HEK293 (cell line): ENCODE results near the gene SST.

Experiments used
- CTCF ChIA-PET: fragments of 350-600 bp; formaldehyde crosslinking; extraction: SDS; loops from one replicate; lab custom pipeline; 2021; ENCODE audit warnings: antibody characterized with exemption; lab: Yijun Ruan, JAX
- POLR2A ChIA-PET: fragments of 300-600 bp; formaldehyde crosslinking; extraction: SDS; loops from one replicate; lab custom pipeline; 2020; ENCODE audit warnings: antibody characterized with exemption, inconsistent platforms; lab: Yijun Ruan, JAX
- H3K27ac ChIP-seq: fragments of 200-500 bp; sonication (Bioruptor generic); 2 replicates; pipeline ENCODE4 v1.5.1; 2014; ENCODE audit warnings: low read depth, low read length, control low read depth, inconsistent platforms; ENCODE audit errors: extremely low read depth
- H3K36me3 ChIP-seq, 2 experiments: fragments of 200-500 bp in 1 of 2; sonication (Bioruptor generic) in 1 of 2; 1 replicate in 1 of 2; 2 replicates in 1 of 2; pipeline ENCODE4 v1.5.1; 2014 to 2017; ENCODE audit warnings: inconsistent platforms in 2 of 2, low read length in 2 of 2; ENCODE audit not compliant: control insufficient read depth in 2 of 2, insufficient read depth in 1 of 2
- H3K4me1 ChIP-seq: fragments of 200-500 bp; sonication (Bioruptor generic); 2 replicates; pipeline ENCODE4 v1.5.1; 2014; ENCODE audit warnings: mild to moderate bottlenecking, low read length, inconsistent platforms; ENCODE audit not compliant: control insufficient read depth, insufficient read depth
- H3K4me3 ChIP-seq: 2 replicates; pipeline ENCODE4 v1.5.1; 2011; ENCODE audit warnings: low read depth, mild to moderate bottlenecking, control low read depth, low read length, moderate library complexity
- H3K9me3 ChIP-seq: fragments of 200-500 bp; sonication (Bioruptor generic); 2 replicates; pipeline ENCODE4 v1.5.1; 2014; ENCODE audit warnings: low read depth, low read length, inconsistent platforms; ENCODE audit not compliant: control insufficient read depth, insufficient read depth
- BCL11B ChIP-seq: fragments of 450-650 bp; formaldehyde crosslinking; IDR thresholded peaks from 2 replicates; pipeline ENCODE4 v1.5.1; 2016; ENCODE audit warnings: low read depth, missing biosample characterization, missing genetic modification characterization
- KLF7 ChIP-seq: fragments of 450-650 bp; formaldehyde crosslinking; IDR thresholded peaks from 2 replicates; pipeline ENCODE4 v1.5.1; 2016; ENCODE audit warnings: missing biosample characterization, missing genetic modification characterization, borderline replicate concordance
- OSR2 ChIP-seq: fragments of 450-650 bp; formaldehyde crosslinking; IDR thresholded peaks from 2 replicates; pipeline ENCODE4 v1.5.1; 2016; ENCODE audit warnings: missing biosample characterization, missing genetic modification characterization
- OVOL3 ChIP-seq: fragments of 450-650 bp; formaldehyde crosslinking; IDR thresholded peaks from 2 replicates; pipeline ENCODE4 v1.5.1; 2016; ENCODE audit warnings: missing biosample characterization, missing genetic modification characterization
- RBAK ChIP-seq: fragments of 450-650 bp; formaldehyde crosslinking; IDR thresholded peaks from 2 replicates; pipeline ENCODE4 v1.5.1; 2016; ENCODE audit warnings: missing biosample characterization, missing genetic modification characterization
- SETDB1 ChIP-seq: IDR thresholded peaks from one replicate; pipeline ENCODE4 v1.6.1; 2017; ENCODE audit warnings: mild to moderate bottlenecking, low read length, moderate library complexity, mixed read lengths; ENCODE audit not compliant: insufficient read length
- SP2 ChIP-seq: fragments of 450-650 bp; formaldehyde crosslinking; IDR thresholded peaks from 2 replicates; pipeline ENCODE4 v1.5.1; 2016; ENCODE audit warnings: missing biosample characterization, missing genetic modification characterization
- ZBTB1 ChIP-seq: fragments of 450-650 bp; formaldehyde crosslinking; IDR thresholded peaks from 2 replicates; pipeline ENCODE4 v1.5.1; 2016; ENCODE audit warnings: missing biosample characterization, missing genetic modification characterization
- ZBTB21 ChIP-seq: fragments of 450-650 bp; formaldehyde crosslinking; IDR thresholded peaks from 2 replicates; pipeline ENCODE4 v1.5.1; 2017; ENCODE audit warnings: missing biosample characterization, missing genetic modification characterization
- ZNF112 ChIP-seq: fragments of 450-650 bp; formaldehyde crosslinking; IDR thresholded peaks from 2 replicates; pipeline ENCODE4 v1.5.0; 2017; ENCODE audit warnings: missing biosample characterization, missing genetic modification characterization
- ZNF121 ChIP-seq: fragments of 450-650 bp; formaldehyde crosslinking; IDR thresholded peaks from 2 replicates; pipeline ENCODE4 v1.5.1; 2016; ENCODE audit warnings: missing biosample characterization, missing genetic modification characterization
- ZNF133 ChIP-seq: fragments of 450-650 bp; formaldehyde crosslinking; IDR thresholded peaks from 2 replicates; pipeline ENCODE4 v1.5.1; 2016; ENCODE audit warnings: missing biosample characterization, missing genetic modification characterization
- ZNF169 ChIP-seq: fragments of 450-650 bp; formaldehyde crosslinking; IDR thresholded peaks from 2 replicates; pipeline ENCODE4 v1.5.1; 2016; ENCODE audit warnings: missing biosample characterization, missing genetic modification characterization
- ZNF335 ChIP-seq: fragments of 450-650 bp; formaldehyde crosslinking; conservative IDR thresholded peaks from 2 replicates; pipeline ENCODE4 v1.5.1; 2016; ENCODE audit warnings: missing biosample characterization, missing genetic modification characterization
- ZNF37A ChIP-seq: fragments of 450-650 bp; IDR thresholded peaks from 2 replicates; pipeline ENCODE4 v1.5.1; 2018; ENCODE audit warnings: missing biosample characterization, missing genetic modification characterization
- ZNF473 ChIP-seq: fragments of 450-650 bp; formaldehyde crosslinking; IDR thresholded peaks from 2 replicates; pipeline ENCODE4 v1.5.1; 2017; ENCODE audit warnings: missing biosample characterization, missing genetic modification characterization
- ZNF513 ChIP-seq: fragments of 450-650 bp; IDR thresholded peaks from 2 replicates; pipeline ENCODE4 v1.5.1; 2018; ENCODE audit warnings: missing biosample characterization, missing genetic modification characterization
- ZNF521 ChIP-seq: fragments of 450-650 bp; formaldehyde crosslinking; IDR thresholded peaks from 2 replicates; pipeline ENCODE4 v1.5.1; 2017; ENCODE audit warnings: missing biosample characterization, mild to moderate bottlenecking, missing genetic modification characterization
- ZNF561 ChIP-seq: fragments of 450-650 bp; IDR thresholded peaks from 2 replicates; pipeline ENCODE4 v1.5.1; 2018; ENCODE audit warnings: missing biosample characterization, missing genetic modification characterization, borderline replicate concordance
- ZNF571 ChIP-seq: fragments of 450-650 bp; formaldehyde crosslinking; IDR thresholded peaks from 2 replicates; pipeline ENCODE4 v1.5.0; 2017; ENCODE audit warnings: missing biosample characterization, missing genetic modification characterization
- ZNF664 ChIP-seq: fragments of 450-650 bp; formaldehyde crosslinking; IDR thresholded peaks from 2 replicates; pipeline ENCODE4 v1.5.1; 2016; ENCODE audit warnings: missing biosample characterization, missing genetic modification characterization
- ZNF785 ChIP-seq: fragments of 450-650 bp; formaldehyde crosslinking; IDR thresholded peaks from 2 replicates; pipeline ENCODE4 v1.5.1; 2016; ENCODE audit warnings: missing biosample characterization, missing genetic modification characterization
- ZNF791 ChIP-seq: fragments of 450-650 bp; formaldehyde crosslinking; IDR thresholded peaks from 2 replicates; pipeline ENCODE4 v1.5.1; 2016; ENCODE audit warnings: missing biosample characterization, missing genetic modification characterization
- ZSCAN18 ChIP-seq: fragments of 450-650 bp; formaldehyde crosslinking; IDR thresholded peaks from 2 replicates; pipeline ENCODE4 v1.5.1; 2016; ENCODE audit warnings: missing biosample characterization, missing genetic modification characterization
- ZXDB ChIP-seq: fragments of 450-650 bp; formaldehyde crosslinking; IDR thresholded peaks from 2 replicates; pipeline ENCODE4 v1.5.1; 2016; ENCODE audit warnings: missing biosample characterization, missing genetic modification characterization
- TF ChIP-seq, protein P1 (sequence below): fragments of 450-650 bp; formaldehyde crosslinking; IDR thresholded peaks from 2 replicates; pipeline ENCODE4 v1.5.1; 2017; ENCODE audit warnings: missing biosample characterization, missing genetic modification characterization
- TF ChIP-seq, protein P2 (sequence below): fragments of 450-650 bp; IDR thresholded peaks from 2 replicates; pipeline ENCODE4 v1.5.1; 2018; ENCODE audit warnings: missing biosample characterization, mild to moderate bottlenecking, missing genetic modification characterization

SST gene

GRCh38 chr3:187623285-187623814, 46.8 kb downstream of the SST start:
- no peaks in the 10 kb centered on the region for H3K9me3 ChIP-seq
- H3K27ac ChIP-seq = no peak overlapping the region
- H3K4me3 ChIP-seq = no peak overlapping the region
- POLR2A ChIA-PET = no interaction called here
- H3K36me3 ChIP-seq = no peaks in the 10 kb centered on the region
- no peak for TF ChIP-seq ZNF473 (tag by site-specific recombination)
- TF ChIP-seq ZNF664 (tag by site-specific recombination) = peak; percentile 76
- TF ChIP-seq ZBTB1 (tag by site-specific recombination) = no peak
- no peak for TF ChIP-seq BCL11B (tag by site-specific recombination)
- TF ChIP-seq, all 188 proteins: peak for 1
- no peaks in the 10 kb centered on the region for H3K4me1 ChIP-seq
- CTCF ChIA-PET = interaction anchor here (0.5 kb wide), 1 partner anchor 68 kb away, joined by 3 read pairs; no protein-coding TSS in a partner anchor

DNA sequence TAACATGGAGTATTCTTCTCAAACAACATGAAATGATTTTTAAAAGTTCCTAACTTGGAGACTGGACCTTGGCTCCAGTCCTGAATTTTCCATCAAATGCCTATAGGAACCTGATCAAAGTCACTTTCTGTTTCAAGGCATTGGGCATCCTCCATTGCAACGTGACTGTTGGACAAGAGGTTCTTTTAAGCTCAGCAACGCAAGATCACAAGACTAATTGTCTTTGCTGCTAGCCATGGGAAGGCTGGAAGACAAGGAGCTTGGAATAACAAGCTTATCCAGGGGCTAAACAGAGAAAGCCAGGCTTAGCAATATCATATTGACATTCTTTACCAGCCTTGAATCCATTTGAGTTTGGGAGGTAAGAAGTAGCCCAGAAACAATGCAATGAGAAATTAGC, 48.3 kb downstream of the SST start:
- Histone ChIP-seq H3K4me1 (no peaks in the 10 kb centered on the region), H3K36me3 (no peaks in the 10 kb centered on the region), H3K9me3 (no peaks in the 10 kb centered on the region), H3K27ac (no peak overlapping the region), H3K4me3 (no peak overlapping the region)
- POLR2A ChIA-PET = no interaction called here
- CTCF ChIA-PET = interaction anchor here (0.7 to 1.0 kb wide), 2 partner anchors 9 to 95 kb away, joined by 3 to 6 read pairs; no protein-coding TSS in a partner anchor
- TF ChIP-seq, protein P1, sequence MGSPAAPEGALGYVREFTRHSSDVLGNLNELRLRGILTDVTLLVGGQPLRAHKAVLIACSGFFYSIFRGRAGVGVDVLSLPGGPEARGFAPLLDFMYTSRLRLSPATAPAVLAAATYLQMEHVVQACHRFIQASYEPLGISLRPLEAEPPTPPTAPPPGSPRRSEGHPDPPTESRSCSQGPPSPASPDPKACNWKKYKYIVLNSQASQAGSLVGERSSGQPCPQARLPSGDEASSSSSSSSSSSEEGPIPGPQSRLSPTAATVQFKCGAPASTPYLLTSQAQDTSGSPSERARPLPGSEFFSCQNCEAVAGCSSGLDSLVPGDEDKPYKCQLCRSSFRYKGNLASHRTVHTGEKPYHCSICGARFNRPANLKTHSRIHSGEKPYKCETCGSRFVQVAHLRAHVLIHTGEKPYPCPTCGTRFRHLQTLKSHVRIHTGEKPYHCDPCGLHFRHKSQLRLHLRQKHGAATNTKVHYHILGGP (tag by site-specific recombination) = no peak
- TF ChIP-seq ZNF521 (tag by site-specific recombination) (no peak), ZBTB21 (no peak), ZNF335 (tag by site-specific recombination) (no peak), ZNF513 (tag by site-specific recombination) (no peak), ZNF571 (tag by site-specific recombination) (no peak), SETDB1 (no peak), ZNF791 (tag by site-specific recombination) (no peak), ZNF133 (no peak)
- TF ChIP-seq, protein P2, sequence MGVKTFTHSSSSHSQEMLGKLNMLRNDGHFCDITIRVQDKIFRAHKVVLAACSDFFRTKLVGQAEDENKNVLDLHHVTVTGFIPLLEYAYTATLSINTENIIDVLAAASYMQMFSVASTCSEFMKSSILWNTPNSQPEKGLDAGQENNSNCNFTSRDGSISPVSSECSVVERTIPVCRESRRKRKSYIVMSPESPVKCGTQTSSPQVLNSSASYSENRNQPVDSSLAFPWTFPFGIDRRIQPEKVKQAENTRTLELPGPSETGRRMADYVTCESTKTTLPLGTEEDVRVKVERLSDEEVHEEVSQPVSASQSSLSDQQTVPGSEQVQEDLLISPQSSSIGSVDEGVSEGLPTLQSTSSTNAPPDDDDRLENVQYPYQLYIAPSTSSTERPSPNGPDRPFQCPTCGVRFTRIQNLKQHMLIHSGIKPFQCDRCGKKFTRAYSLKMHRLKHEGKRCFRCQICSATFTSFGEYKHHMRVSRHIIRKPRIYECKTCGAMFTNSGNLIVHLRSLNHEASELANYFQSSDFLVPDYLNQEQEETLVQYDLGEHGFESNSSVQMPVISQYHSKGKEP = no peak

GRCh38 chr3:187619461-187619860, 50.7 kb downstream of the SST start:
- Histone ChIP-seq H3K27ac (no peak overlapping the region), H3K4me3 (no peak overlapping the region), H3K9me3 (no peaks in the 10 kb centered on the region), H3K4me1 (no peaks in the 10 kb centered on the region), H3K36me3 (no peaks in the 10 kb centered on the region)
- POLR2A ChIA-PET = no interaction called here
- CTCF ChIA-PET = interaction anchor here (1.4 kb wide), 1 partner anchor 60 kb away, joined by 3 read pairs; no protein-coding TSS in a partner anchor
- TF ChIP-seq ZSCAN18 (tag by site-specific recombination) (no peak), ZNF169 (tag by site-specific recombination) (no peak), ZNF561 (tag by site-specific recombination) (no peak), OVOL3 (tag by site-specific recombination) (no peak), ZNF121 (tag by site-specific recombination) (no peak), RBAK (tag by site-specific recombination) (no peak), ZNF37A (tag by site-specific recombination) (no peak), BCL11B (tag by site-specific recombination) (no peak), ZNF785 (tag by site-specific recombination) (no peak), ZNF112 (tag by site-specific recombination) (no peak), SP2 (tag by site-specific recombination) (no peak), KLF7 (tag by site-specific recombination) (no peak), ZXDB (tag by site-specific recombination) (no peak), ZNF133 (no peak), OSR2 (tag by site-specific recombination) (no peak)
